Muscle of leg (tissue), 16 donors: ENCODE results near the gene IFNAR1. TPM values are rescaled to one million over a fixed set of nuclear protein-coding genes. Genes with fewer than 3 reads are reported as not detected.

Experiments
- DNase-seq: peaks from one replicate; pipeline ENCODE4 v3.0.0; 2013
- H3K27ac ChIP-seq: one replicate; pipeline ENCODE4 v1.5.1; 2013; ENCODE audit warnings: mild to moderate bottlenecking, low read length, control low read depth
- H3K27me3 ChIP-seq: one replicate; pipeline ENCODE4 v1.6.1; 2013; ENCODE audit warnings: low read length; ENCODE audit not compliant: control insufficient read depth, insufficient read depth
- H3K36me3 ChIP-seq: one replicate; pipeline ENCODE4 v1.6.1; 2013; ENCODE audit warnings: low read length; ENCODE audit not compliant: control insufficient read depth, insufficient read depth
- H3K4me1 ChIP-seq: one replicate; pipeline ENCODE4 v1.6.1; 2013; ENCODE audit warnings: low read length; ENCODE audit not compliant: control insufficient read depth, insufficient read depth
- H3K4me3 ChIP-seq: one replicate; pipeline ENCODE4 v1.5.1; 2013; ENCODE audit warnings: low read length, control low read depth
- H3K9me3 ChIP-seq: replicated peaks from 2 replicates; pipeline ENCODE4 v1.6.1; 2013; ENCODE audit warnings: low read depth, low read length; ENCODE audit not compliant: control insufficient read depth
- WGBS: methylation state at CpG from one replicate; pipeline ENCODE4 v1.1.5; 2013; ENCODE audit warnings: missing lambda C conversion rate; ENCODE audit not compliant: insufficient coverage; 5-methylcytosine and 5-hydroxymethylcytosine counted together
- long read RNA-seq, 11 donors: transcript quantifications; one replicate each; lab custom pipeline, GENCODE V29; 2026
- polyA plus RNA-seq, 8 donors: library from polyadenylated mRNA; unstranded; fragments of 120-200 nt; gene quantifications; one replicate each; pipeline versions ENCODE4 v1.2.1 to v1.2.3, GENCODE V29; 2013; ENCODE audit warnings: inconsistent platforms in 1 of 8, low replicate concordance in 1 of 8; ENCODE audit not compliant: insufficient read length in 8 of 8, insufficient read depth in 1 of 8
- total RNA-seq: library from RNA; stranded (reverse); fragments of 120-200 nt; gene quantifications from one replicate; pipeline ENCODE4 v1.2.4, GENCODE V29; 2013

IFNAR1 gene
- total RNA-seq (13.5 TPM), polyA plus RNA-seq (10 to 100 TPM; 16.7 to 26.8 (median 20.2) TPM)
- long read RNA-seq, donor 1, full-length matches to known transcripts, result 2 of 2 reads
- long read RNA-seq, donor 1, partial matches to known transcripts, result 0 of 2 reads
- long read RNA-seq, donor 1, other reads (novel, unspliced or antisense), result 0 of 2 reads
- long read RNA-seq, donor 2, result 0 reads
- long read RNA-seq, donor 3, full-length matches to known transcripts, result 17 of 24 reads
- long read RNA-seq, donor 3, partial matches to known transcripts, result 7 of 24 reads
- long read RNA-seq, donor 3, other reads (novel, unspliced or antisense), result 0 of 24 reads
- long read RNA-seq, donor 4, full-length matches to known transcripts, result 2 of 2 reads
- long read RNA-seq, donor 4, partial matches to known transcripts, result 0 of 2 reads
- long read RNA-seq, donor 4, other reads (novel, unspliced or antisense), result 0 of 2 reads
- long read RNA-seq, donor 5, full-length matches to known transcripts, result 10 of 16 reads
- long read RNA-seq, donor 5, partial matches to known transcripts, result 6 of 16 reads
- long read RNA-seq, donor 5, other reads (novel, unspliced or antisense), result 0 of 16 reads
- long read RNA-seq, donor 6, full-length matches to known transcripts, result 6 of 6 reads
- long read RNA-seq, donor 6, partial matches to known transcripts, result 0 of 6 reads
- long read RNA-seq, donor 6, other reads (novel, unspliced or antisense), result 0 of 6 reads
- long read RNA-seq, donor 7, full-length matches to known transcripts, result 8 of 8 reads
- long read RNA-seq, donor 7, partial matches to known transcripts, result 0 of 8 reads
- long read RNA-seq, donor 7, other reads (novel, unspliced or antisense), result 0 of 8 reads
- long read RNA-seq, donor 8, full-length matches to known transcripts, result 3 of 3 reads
- long read RNA-seq, donor 8, partial matches to known transcripts, result 0 of 3 reads
- long read RNA-seq, donor 8, other reads (novel, unspliced or antisense), result 0 of 3 reads
- long read RNA-seq, donor 9, full-length matches to known transcripts, result 5 of 5 reads
- long read RNA-seq, donor 9, partial matches to known transcripts, result 0 of 5 reads
- long read RNA-seq, donor 9, other reads (novel, unspliced or antisense), result 0 of 5 reads
- long read RNA-seq, donor 10, full-length matches to known transcripts, result 6 of 13 reads
- long read RNA-seq, donor 10, partial matches to known transcripts, result 7 of 13 reads
- long read RNA-seq, donor 10, other reads (novel, unspliced or antisense), result 0 of 13 reads
- long read RNA-seq, donor 11, full-length matches to known transcripts, result 4 of 4 reads
- long read RNA-seq, donor 11, partial matches to known transcripts, result 0 of 4 reads
- long read RNA-seq, donor 11, other reads (novel, unspliced or antisense), result 0 of 4 reads

DNA sequence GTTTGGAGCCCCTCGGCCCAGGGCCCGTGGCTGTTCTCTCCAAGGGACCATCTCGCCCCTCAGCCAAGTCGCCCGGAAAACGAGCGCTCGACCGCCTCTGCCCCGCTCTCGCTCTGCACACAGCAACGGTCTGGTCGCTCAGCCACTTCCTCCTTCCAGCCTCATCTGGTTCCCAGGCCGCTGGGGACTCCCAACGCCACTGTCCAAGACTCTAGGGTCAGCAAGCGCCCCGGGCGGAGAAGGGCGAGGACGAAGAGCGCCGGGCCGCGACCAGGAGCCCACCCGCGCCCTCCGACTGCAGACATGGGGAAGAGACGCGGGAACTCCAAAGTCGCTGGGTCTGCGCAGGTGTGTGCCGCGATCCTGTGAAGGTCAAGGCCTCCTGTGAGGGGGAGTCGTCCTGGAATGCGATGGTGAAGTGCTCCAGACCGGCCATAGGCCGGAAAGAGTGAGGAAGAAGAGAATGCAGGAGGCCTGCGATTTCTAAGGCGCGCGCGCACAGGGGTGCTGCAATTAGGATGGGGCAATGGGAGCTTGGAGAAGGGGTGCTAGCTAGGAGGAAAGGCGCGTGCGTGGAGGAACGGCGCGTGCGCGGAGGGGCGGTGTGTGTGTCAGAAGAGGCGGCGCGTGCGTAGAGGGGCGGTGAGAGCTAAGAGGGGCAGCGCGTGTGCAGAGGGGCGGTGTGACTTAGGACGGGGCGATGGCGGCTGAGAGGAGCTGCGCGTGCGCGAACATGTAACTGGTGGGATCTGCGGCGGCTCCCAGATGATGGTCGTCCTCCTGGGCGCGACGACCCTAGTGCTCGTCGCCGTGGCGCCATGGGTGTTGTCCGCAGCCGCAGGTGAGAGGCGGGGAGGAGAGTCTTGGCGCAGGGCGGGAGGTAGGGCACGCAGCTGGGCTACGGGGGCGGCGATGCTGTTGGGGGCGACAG, at the start of gene IFNAR1:
IFNAR1 (plus strand) TSS at position 680 of the 931 bp plus-strand sequence; CDS start at position 766, 86 bp downstream.
- WGBS, result under 1% methylated on average over 85 of the region's 86 CpGs
- Histone ChIP-seq H3K9me3 (no peaks in the 10 kb centered on the region), H3K36me3 (no peaks in the 10 kb centered on the region), H3K4me3 (peak within 1 kb of the TSS; percentile 97), H3K27ac (peak within 1 kb of the TSS; percentile 100), H3K4me1 (peaks cover 5% of the 10 kb centered on the region), H3K27me3 (no peaks in the 10 kb centered on the region)
- peak; percentile 99 for DNase-seq

DNA sequence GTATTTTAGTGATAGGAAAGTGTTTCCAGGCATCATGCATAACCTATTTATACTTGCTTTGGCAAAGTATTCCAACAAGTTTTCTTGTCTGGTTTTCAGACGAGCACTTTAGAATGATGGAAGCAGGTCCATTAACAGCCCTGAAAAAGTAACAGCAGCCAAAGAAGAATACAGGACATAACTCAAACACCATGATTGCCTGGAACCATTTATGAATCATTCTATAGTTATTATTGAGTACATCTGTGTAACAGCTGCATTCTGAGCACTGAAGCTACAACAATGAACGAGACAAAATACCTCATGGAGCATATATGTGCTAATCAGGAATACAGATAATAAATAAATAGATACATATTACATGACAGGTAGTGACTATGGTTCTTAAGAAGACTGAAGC, 46.0 kb upstream of the IFNAR1 start:
- Histone ChIP-seq H3K4me1 (no peaks in the 10 kb centered on the region), H3K36me3 (peaks cover 37% of the 10 kb centered on the region), H3K27me3 (no peaks in the 10 kb centered on the region), H3K27ac (no peak overlapping the region), H3K4me3 (no peak overlapping the region), H3K9me3 (peaks cover 18% of the 10 kb centered on the region)
- DNase-seq, result no peak
- no CpG with 5 or more reads among the region's 2 CpGs for WGBS

DNA sequence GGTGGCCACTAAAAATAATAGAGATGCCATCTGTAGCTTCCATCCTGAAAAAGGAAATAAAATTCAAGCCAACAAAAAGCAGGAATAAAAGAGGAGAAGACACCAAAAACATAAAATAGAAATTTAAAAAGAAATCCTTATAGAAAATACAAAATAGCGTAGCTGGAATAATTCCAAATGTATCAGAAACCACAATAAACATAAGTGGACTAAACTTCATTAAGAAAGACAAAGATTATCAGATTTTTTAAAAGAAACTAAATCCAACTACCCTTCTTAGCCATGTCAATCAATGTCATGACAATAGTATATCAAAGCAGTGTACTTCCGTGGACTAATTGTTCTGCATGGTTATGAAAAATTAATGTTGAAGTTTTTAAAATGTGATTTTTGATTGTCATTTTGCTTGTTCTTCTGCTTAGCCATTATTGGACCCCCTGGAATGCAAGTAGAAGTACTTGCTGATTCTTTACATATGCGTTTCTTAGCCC, 45.4 kb upstream of the IFNAR1 start:
- 100% methylated on average over 2 of the region's 3 CpGs for WGBS
- no peak for DNase-seq
- Histone ChIP-seq H3K4me1 (no peaks in the 10 kb centered on the region), H3K27me3 (no peaks in the 10 kb centered on the region), H3K27ac (no peak overlapping the region), H3K9me3 (peaks cover 17% of the 10 kb centered on the region), H3K4me3 (no peak overlapping the region), H3K36me3 (peaks cover 37% of the 10 kb centered on the region)

DNA sequence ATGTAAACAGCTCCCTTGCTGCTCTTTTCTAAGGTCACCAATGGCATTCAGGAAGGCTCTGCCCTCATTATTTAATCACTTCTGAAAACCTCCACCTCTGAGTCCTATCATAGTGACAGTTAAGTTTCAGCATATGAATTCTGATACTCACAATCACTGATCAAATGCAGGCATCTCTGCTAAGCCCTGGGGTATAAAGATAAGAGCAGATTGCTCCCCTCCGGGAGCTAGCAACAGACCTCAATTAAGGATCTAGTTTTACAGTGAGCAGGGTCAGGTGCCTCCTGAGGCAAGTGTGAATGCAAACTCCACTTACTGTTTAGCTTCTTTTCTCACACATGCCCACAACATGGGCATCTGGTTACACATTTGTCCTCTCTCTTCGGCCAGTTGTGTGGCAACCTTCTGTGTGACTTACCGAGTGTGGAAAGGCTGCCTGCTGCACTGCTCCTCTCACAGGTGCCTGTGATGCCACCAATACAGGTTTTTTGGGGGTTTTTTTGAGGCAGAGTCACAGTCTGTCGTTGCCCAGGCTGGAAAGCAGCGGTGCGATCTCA, 43.6 kb upstream of the IFNAR1 start:
- peaks cover 6% of the 10 kb centered on the region for H3K4me1 ChIP-seq
- H3K36me3 ChIP-seq, result peaks cover 47% of the 10 kb centered on the region
- WGBS, result 96% methylated on average over 4 of the region's 6 CpGs
- no peaks in the 10 kb centered on the region for H3K27me3 ChIP-seq
- no peak overlapping the region for H3K4me3 ChIP-seq
- DNase-seq, result no peak
- no peak overlapping the region for H3K27ac ChIP-seq
- peaks cover 13% of the 10 kb centered on the region for H3K9me3 ChIP-seq

DNA sequence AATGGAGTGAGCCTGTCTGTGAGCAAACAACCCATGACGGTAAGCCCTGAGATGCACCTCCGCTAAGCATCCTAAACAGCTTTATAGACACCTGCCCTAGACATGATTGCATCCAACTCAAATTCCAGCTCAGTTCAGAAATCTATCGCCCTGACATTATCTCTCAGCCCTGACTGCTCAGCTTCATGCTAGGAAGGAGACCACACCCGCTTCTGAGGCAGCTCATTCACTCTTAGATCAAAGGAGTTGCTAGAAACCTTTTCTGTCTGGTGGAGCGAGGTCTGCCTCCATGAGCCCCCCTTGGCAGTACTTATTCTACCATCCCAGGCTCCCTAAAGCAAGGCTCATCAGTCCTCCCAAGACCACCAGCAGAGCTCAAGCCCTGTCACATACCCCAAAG, 41.6 kb upstream of the IFNAR1 start:
- peaks cover 13% of the 10 kb centered on the region for H3K9me3 ChIP-seq
- peaks cover 18% of the 10 kb centered on the region for H3K4me1 ChIP-seq
- no peak overlapping the region for H3K4me3 ChIP-seq
- peaks cover 52% of the 10 kb centered on the region for H3K36me3 ChIP-seq
- H3K27me3 ChIP-seq, result no peaks in the 10 kb centered on the region
- WGBS, result 89% methylated on average over 5 of the region's 5 CpGs
- DNase-seq, result no peak
- no peak overlapping the region for H3K27ac ChIP-seq

DNA sequence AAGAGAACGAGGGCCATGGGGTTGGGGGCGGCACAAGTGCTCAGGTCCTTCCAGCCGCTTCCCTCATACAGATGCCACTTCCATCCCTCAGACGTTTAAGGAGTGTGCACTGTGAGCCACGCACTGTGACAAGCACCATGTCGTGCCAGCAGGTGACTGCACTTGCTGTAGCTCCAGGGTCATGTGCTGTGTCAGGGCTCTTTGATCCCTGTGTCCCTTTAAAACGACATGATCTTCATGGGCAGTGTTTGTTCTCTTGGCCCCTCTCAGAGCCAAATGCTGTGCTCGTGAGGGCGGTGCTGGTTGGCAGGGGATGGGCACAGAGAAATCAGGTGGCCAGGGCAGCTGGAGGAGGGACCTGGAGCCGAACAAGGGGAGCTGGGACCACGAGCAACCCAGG, 38.7 kb upstream of the IFNAR1 start:
- Histone ChIP-seq H3K4me3 (no peak overlapping the region), H3K4me1 (peaks cover 22% of the 10 kb centered on the region), H3K9me3 (no peaks in the 10 kb centered on the region), H3K27ac (peak overlapping the region; percentile 51), H3K27me3 (no peaks in the 10 kb centered on the region), H3K36me3 (peaks cover 62% of the 10 kb centered on the region)
- WGBS, result 76% methylated on average over 11 of the region's 11 CpGs
- no peak for DNase-seq

DNA sequence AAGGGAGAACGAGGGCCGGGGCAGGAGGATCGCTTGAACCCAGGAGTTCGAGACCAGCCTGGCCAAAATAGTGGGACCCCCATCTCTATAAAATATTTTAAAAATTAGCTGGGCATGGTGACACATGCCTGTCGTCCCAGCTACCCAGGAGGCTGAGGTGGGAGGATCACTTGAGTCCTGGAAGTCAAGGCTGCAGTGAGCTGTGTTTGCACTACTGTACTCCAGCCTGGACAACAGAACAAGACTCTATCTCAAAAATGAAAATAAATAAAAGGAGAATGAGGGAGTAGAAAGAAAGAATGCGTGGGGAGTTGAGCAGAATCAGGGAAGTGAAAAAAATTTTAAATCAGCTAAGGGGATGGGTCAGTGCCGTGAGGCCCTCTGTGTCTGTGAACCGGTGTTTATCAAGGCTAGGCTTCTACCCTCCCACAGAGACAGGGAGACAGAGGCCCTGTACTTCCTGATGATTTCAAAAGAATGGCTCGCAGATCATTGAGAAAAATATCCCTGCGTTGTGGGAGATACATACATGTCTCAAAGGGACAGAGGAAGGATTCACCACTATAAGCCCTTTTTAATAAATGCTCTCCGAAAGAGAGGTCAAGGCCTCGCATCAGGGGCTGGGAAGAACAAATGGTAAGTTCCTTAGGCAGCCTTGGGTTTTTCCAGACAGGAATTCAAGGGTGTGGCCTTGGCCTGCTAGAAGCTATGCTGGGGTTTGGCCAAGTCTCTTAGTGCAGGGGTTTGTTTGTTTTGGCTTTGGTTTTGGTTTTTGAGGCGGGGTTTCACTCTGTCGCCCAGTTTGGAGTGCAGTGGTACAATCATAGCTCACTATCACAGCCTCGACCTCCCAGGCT, 37.9 kb upstream of the IFNAR1 start:
- Histone ChIP-seq H3K36me3 (peaks cover 63% of the 10 kb centered on the region), H3K4me1 (peaks cover 22% of the 10 kb centered on the region), H3K27me3 (no peaks in the 10 kb centered on the region), H3K4me3 (no peak overlapping the region), H3K9me3 (no peaks in the 10 kb centered on the region), H3K27ac (peak overlapping the region; percentile 72)
- 27% methylated on average over 3 of the region's 15 CpGs for WGBS
- DNase-seq, result peak; percentile 69

DNA sequence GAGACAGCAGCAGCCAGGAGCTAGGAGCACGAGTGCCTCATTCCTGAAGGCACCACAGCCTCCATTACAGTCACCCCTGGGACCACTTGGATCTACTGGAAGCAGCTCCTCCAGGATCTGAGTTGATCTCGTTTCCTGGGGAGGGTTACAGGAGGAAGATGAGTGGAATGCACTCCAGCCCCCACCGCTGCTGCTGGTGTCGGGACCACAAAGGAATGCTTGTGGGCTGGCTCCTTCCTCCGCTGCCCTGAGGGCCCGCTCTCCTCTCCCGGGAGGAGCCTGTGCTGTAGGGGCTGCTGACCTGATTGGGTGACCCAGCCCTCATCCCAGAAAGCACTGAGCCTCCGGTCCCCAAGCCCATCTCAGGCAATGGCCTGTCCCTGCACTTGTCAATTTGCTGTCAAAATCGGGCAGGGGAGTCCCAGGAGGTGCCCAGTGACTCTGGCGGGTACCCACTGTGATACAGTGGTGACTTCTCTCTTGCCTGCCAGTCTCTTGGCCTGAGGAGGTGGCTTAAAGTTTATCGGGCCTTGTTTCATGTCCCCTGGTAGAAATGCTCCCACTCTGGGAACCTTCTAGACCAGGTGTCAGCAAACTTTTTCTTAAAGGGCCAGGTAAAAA, 35.5 kb upstream of the IFNAR1 start:
- 80% methylated on average over 9 of the region's 11 CpGs for WGBS
- no peak for DNase-seq
- Histone ChIP-seq H3K9me3 (no peaks in the 10 kb centered on the region), H3K4me3 (no peak overlapping the region), H3K4me1 (peaks cover 22% of the 10 kb centered on the region), H3K27me3 (no peaks in the 10 kb centered on the region), H3K36me3 (peaks cover 70% of the 10 kb centered on the region), H3K27ac (peak overlapping the region; percentile 75)
